Measurements from ENCODE around the gene POLN. TPM values are rescaled to one million over a fixed set of nuclear protein-coding genes. Genes with fewer than 3 reads are reported as not detected.

The POLN gene
- total and polyA plus RNA-seq, 2 of the 4 experiments (the other 2 are of a cell fraction): 0.63 to 0.72 TPM

DNA sequence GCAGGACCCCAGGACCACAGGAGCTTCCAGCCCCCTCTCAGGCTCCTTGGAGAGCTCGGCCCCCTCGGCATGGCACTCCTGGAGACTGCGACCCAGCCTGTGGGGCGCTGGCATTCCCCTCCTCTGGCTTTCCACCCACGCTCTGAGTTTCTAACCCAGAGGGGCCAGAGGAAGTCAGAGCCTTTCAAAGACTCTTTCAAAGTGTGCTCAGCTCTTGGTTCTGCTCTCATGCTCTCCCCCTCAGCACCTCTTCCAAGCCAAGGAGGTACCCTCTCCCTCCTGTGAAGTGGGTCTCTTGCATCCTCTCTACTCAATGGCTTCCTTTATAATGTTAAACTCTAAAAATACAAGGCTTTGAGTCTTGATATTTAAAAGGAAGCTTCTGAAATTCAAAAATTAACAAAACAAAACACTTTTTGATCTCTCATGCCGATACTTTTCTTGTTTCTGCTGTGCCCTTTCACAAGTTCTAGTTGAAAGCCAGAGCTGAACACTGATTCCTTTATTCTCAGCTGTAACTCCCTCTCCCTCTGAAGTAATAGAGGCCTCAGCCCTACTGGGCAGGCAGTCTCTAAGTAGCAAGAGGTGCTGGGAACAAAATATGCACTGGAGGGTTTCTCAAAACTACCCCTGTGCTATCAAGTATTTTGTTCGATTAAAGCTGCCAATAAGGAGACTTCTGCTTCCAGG, 100.0 kb downstream of the POLN start:
- no peak overlapping the region for H3K27ac ChIP-seq (ENCODE audit: insufficient read depth, low read length)
- H3K9me3 ChIP-seq (ENCODE audit: control insufficient read depth, insufficient read depth, low read length): no peaks in the 10 kb centered on the region
- H3K79me1 ChIP-seq (ENCODE audit: low read depth in 1 of 2, low read length in 2 of 2): no peaks in the 10 kb centered on the region
- dilution Hi-C loops (cut with HindIII; ENCODE audit: low sequenced_read_pairs, unreplicated experiment) (no loop called here), intact Hi-C loops (cut with micrococcal nuclease) (no loop called here), in situ Hi-C loops (cut with MboI; ENCODE audit: low sequenced_read_pairs) (no loop called here)
- no peak overlapping the region for H2BK20ac ChIP-seq (ENCODE audit: low read depth, low read length)
- ATAC-seq (ENCODE audit: low read depth) (no peak), DNase-seq (no peak)
- WGBS, 2 experiments (ENCODE audit: extremely low coverage in 2 of 2, insufficient read length in 1 of 2): 68% methylated on average over 6 of the region's 7 CpGs; no CpG with 5 or more reads in 1 of the 2 experiments
- no peak overlapping the region for H3K14ac ChIP-seq (replicated peaks; ENCODE audit: low read depth, low read length)
- no peak overlapping the region for H3K23ac ChIP-seq (ENCODE audit: low read depth, low read length)
- H3K4me2 ChIP-seq (ENCODE audit: low read depth, low read length): no peak overlapping the region
- H3K36me3 ChIP-seq (ENCODE audit: control insufficient read depth, insufficient read depth, low read length): no peaks in the 10 kb centered on the region
- peaks cover 4% of the 10 kb centered on the region for H3K27me3 ChIP-seq (ENCODE audit: control insufficient read depth, insufficient read depth, low read length)
- H3K4ac ChIP-seq (ENCODE audit: low read depth, low read length): no peak overlapping the region
- H3K9me1 ChIP-seq (ENCODE audit: insufficient read depth, low read length): no peaks in the 10 kb centered on the region
- no peak overlapping the region for H3K56ac ChIP-seq (ENCODE audit: extremely low read depth, insufficient read depth, low read length)
- H4K8ac ChIP-seq (ENCODE audit: low read depth in 2 of 2, low read length in 2 of 2): no peak overlapping the region
- no peaks in the 10 kb centered on the region; the same call in 1 of the 2 replicates for H4K20me1 ChIP-seq (ENCODE audit: insufficient read depth, low read length)
- ChIA-PET CTCF (no interaction called here), POLR2A (ENCODE audit: unreplicated experiment) (no interaction called here)
- no peak overlapping the region for H2AFZ ChIP-seq (replicated peaks; ENCODE audit: low read length, poor library complexity)
- no peaks in the 10 kb centered on the region for H3K4me1 ChIP-seq (ENCODE audit: control insufficient read depth, insufficient read depth, low read length)
- no peak overlapping the region for H3K4me3 ChIP-seq (ENCODE audit: insufficient read depth, low read depth, low read length)
- BruUV-seq (replicated peaks): no TSS peak
- H2BK15ac ChIP-seq (ENCODE audit: low read depth, low read length): no peak overlapping the region
- no peak overlapping the region for H4K5ac ChIP-seq (ENCODE audit: low read depth, low read length)
- no peak overlapping the region for H2AK5ac ChIP-seq (ENCODE audit: low read depth, low read length)
- H3K18ac ChIP-seq (ENCODE audit: low read depth, low read length): no peak overlapping the region
- H2BK5ac ChIP-seq (ENCODE audit: low read depth, low read length, poor library complexity, severe bottlenecking): no peak overlapping the region
- H3K9ac ChIP-seq (ENCODE audit: low read depth, low read length): no peak overlapping the region
- H2AK9ac ChIP-seq (replicated peaks; ENCODE audit: low read depth, low read length, poor library complexity): no peak overlapping the region
- no peak for TF ChIP-seq NFE2L2 (IDR thresholded peaks at IDR 0.05; ENCODE audit: low read depth, low read length)
- TF ChIP-seq FOS (IDR thresholded peaks at IDR 0.05; ENCODE audit: low read depth, low read length): no peak
- TF ChIP-seq POLR2A (IDR thresholded peaks at IDR 0.05; ENCODE audit: low read depth, low read length): no peak
- no peak for TF ChIP-seq RCOR1 (IDR thresholded peaks at IDR 0.05; ENCODE audit: insufficient replicate concordance, low read length)
- TF ChIP-seq RAD21 (IDR thresholded peaks at IDR 0.05; ENCODE audit: low read length): no peak
- TF ChIP-seq MAZ (IDR thresholded peaks at IDR 0.05; ENCODE audit: borderline replicate concordance, low read depth, low read length): no peak
- TF ChIP-seq SMC3 (IDR thresholded peaks at IDR 0.05; ENCODE audit: low read depth, low read length): no peak
- TF ChIP-seq CHD1 (IDR thresholded peaks at IDR 0.05; ENCODE audit: low read depth, low read length): no peak
- TF ChIP-seq, protein P1, sequence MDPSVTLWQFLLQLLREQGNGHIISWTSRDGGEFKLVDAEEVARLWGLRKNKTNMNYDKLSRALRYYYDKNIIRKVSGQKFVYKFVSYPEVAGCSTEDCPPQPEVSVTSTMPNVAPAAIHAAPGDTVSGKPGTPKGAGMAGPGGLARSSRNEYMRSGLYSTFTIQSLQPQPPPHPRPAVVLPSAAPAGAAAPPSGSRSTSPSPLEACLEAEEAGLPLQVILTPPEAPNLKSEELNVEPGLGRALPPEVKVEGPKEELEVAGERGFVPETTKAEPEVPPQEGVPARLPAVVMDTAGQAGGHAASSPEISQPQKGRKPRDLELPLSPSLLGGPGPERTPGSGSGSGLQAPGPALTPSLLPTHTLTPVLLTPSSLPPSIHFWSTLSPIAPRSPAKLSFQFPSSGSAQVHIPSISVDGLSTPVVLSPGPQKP (IDR thresholded peaks at IDR 0.05; ENCODE audit: borderline replicate concordance, low read depth, low read length): no peak
- TF ChIP-seq CEBPB (IDR thresholded peaks at IDR 0.05; ENCODE audit: low read depth, low read length): no peak
- no peak for TF ChIP-seq RFX5 (IDR thresholded peaks at IDR 0.05; ENCODE audit: low read depth, low read length)
- TF ChIP-seq, protein P2, sequence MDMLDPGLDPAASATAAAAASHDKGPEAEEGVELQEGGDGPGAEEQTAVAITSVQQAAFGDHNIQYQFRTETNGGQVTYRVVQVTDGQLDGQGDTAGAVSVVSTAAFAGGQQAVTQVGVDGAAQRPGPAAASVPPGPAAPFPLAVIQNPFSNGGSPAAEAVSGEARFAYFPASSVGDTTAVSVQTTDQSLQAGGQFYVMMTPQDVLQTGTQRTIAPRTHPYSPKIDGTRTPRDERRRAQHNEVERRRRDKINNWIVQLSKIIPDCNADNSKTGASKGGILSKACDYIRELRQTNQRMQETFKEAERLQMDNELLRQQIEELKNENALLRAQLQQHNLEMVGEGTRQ (IDR thresholded peaks at IDR 0.05; ENCODE audit: low read depth, low read length): no peak
- TF ChIP-seq MAFK (IDR thresholded peaks at IDR 0.05; ENCODE audit: low read depth, low read length): no peak
- TF ChIP-seq CTCF (conservative IDR thresholded peaks at IDR 0.05; ENCODE audit: low read depth, low read length): no peak
- TF ChIP-seq MXI1 (IDR thresholded peaks at IDR 0.05; ENCODE audit: borderline replicate concordance, low read depth, low read length): no peak
- no peak for TF ChIP-seq BHLHE40 (IDR thresholded peaks at IDR 0.05; ENCODE audit: low read depth, low read length)
- no peak overlapping the region for H2BK120ac ChIP-seq (ENCODE audit: low read depth, low read length)
- H4K91ac ChIP-seq (ENCODE audit: insufficient read depth, low read depth, low read length): no peak overlapping the region

Data from IMR-90 (cell line).